Lung (tissue), 12 donors: Measurements from ENCODE around the gene GNG7. TPM values are rescaled to one million over a fixed set of nuclear protein-coding genes. Genes with fewer than 3 reads are reported as not detected.

ENCODE experiments used
- ATAC-seq: fragments of 200-7000 bp; cut with Tn5 transposase; one replicate; pipeline ENCODE4 v1.9.1; 2020; ENCODE audit warnings: moderate number of reproducible peaks; ENCODE audit not compliant: insufficient read depth, low FRiP score
- DNase-seq, 3 donors: peaks; one replicate each; pipeline ENCODE4 v3.0.0-alpha.2; 2013 to 2017
- H3K27ac ChIP-seq, 2 donors: one replicate each; pipeline ENCODE4 v1.5.1; 2013; ENCODE audit warnings: mild to moderate bottlenecking in 2 of 2, moderate library complexity in 2 of 2, control low read depth in 1 of 2, inconsistent platforms in 1 of 2, low read depth in 1 of 2, low read length in 1 of 2
- H3K27me3 ChIP-seq, 3 donors: one replicate each; pipeline ENCODE4 v1.5.1; 2013; ENCODE audit warnings: low read length in 2 of 3; ENCODE audit not compliant: control insufficient read depth in 3 of 3, insufficient read depth in 3 of 3
- H3K36me3 ChIP-seq, 4 donors: one replicate each; pipeline ENCODE4 v1.5.1; 2013; ENCODE audit warnings: low read length in 4 of 4, mild to moderate bottlenecking in 1 of 4, moderate library complexity in 1 of 4; ENCODE audit not compliant: control insufficient read depth in 4 of 4, insufficient read depth in 4 of 4
- H3K4me1 ChIP-seq, 5 donors: one replicate each; pipeline ENCODE4 v1.5.1; 2013; ENCODE audit warnings: low read length in 5 of 5, mild to moderate bottlenecking in 2 of 5, moderate library complexity in 1 of 5; ENCODE audit not compliant: control insufficient read depth in 5 of 5, insufficient read depth in 5 of 5
- H3K4me3 ChIP-seq: one replicate; pipeline ENCODE4 v1.5.1; 2013; ENCODE audit warnings: mild to moderate bottlenecking, control low read depth, moderate library complexity
- H3K9ac ChIP-seq, 2 donors: one replicate each; pipeline ENCODE4 v1.5.1; 2013; ENCODE audit warnings: low read length in 2 of 2, control low read depth in 1 of 2; ENCODE audit not compliant: insufficient read depth in 1 of 2
- H3K9me3 ChIP-seq, 4 donors: one replicate each; pipeline ENCODE4 v1.5.1; 2013; ENCODE audit warnings: low read length in 3 of 4, mild to moderate bottlenecking in 1 of 4, moderate library complexity in 1 of 4; ENCODE audit not compliant: control insufficient read depth in 4 of 4, insufficient read depth in 3 of 4
- CTCF ChIP-seq: IDR thresholded peaks from 2 replicates; pipeline ENCODE4 v1.5.1; 2012; ENCODE audit warnings: mild to moderate bottlenecking; ENCODE audit errors: control extremely low read depth, extremely low read depth
- WGBS, 2 donors: extraction: QIAGEN DNeasy Blood & Tissue Kit; methylation state at CpG; one replicate each; pipeline ENCODE4 v1.1.7; 2013; 5-methylcytosine and 5-hydroxymethylcytosine counted together
- polyA plus RNA-seq, 2 donors: library from polyadenylated mRNA; stranded (reverse); fragments of 200-250 nt; gene quantifications; one replicate each; pipeline ENCODE4 v1.2.1, GENCODE V29; 2013
- total RNA-seq, 2 donors: library from RNA; depleted of rRNA in 1 of 2; stranded (reverse); fragments of >200 nt in 1 of 2; gene quantifications; one replicate each; pipeline ENCODE4 v1.2.1, GENCODE V29; 2014 to 2021
- donor health status: control.
- donor health status: control.
- donor health status: Bipolar disorder and iron deficiency.
- donor health status: healthy.
- donor health status: DM: yes; HTN: yes; CAD: no.

The GNG7 gene
- total and polyA plus RNA-seq, 4 donors = 1.6 to 4.5 (median 2.8) TPM

GRCh38 chr19:2478756-2479555 lies 223.5 kb downstream of the GNG7 start:
- H3K27me3 ChIP-seq = peaks cover 0 to 6% (median 0%) of the 10 kb centered on the region in 3 donors
- H3K4me3 ChIP-seq = peak overlapping the region; percentile 32
- peaks cover 0 to 4% (median 2%) of the 10 kb centered on the region in 4 donors for H3K9me3 ChIP-seq
- peaks cover 0 to 36% (median 4%) of the 10 kb centered on the region in 5 donors for H3K4me1 ChIP-seq
- peak; percentile 23 for ATAC-seq
- H3K9ac ChIP-seq = no peak overlapping the region
- peaks cover 0 to 8% (median 0%) of the 10 kb centered on the region in 4 donors for H3K36me3 ChIP-seq
- TF ChIP-seq CTCF = no peak
- peak; percentile 77 to 90 (median 79) for DNase-seq
- WGBS, 2 donors = 2 to 4% methylated on average over 35 to 39 of the region's 39 CpGs
- H3K27ac ChIP-seq = peak overlapping the region; percentile 43 to 85

DNA sequence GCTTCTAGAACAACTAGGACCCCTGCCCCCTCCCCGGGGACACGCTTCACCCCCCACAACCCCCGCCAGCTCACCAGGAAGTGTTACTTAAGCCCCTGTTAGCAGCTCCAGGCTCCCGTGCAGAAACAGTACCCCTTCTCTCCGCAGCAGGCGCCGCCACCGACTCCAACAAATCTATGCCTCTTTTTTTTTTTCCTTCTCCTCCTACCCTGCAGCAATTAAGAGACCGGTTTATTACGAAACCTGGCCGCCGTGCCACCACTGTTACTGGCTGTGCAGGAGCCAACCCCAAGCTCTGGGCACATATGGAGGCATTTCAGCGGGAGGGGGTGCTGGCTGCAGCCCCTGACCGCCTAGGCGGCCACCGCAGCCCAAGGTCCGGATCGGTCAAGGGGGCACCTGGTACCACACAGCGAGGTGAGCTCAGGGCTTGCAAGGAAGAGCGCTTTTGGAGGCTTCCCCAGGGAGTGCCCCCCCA lies 224.2 kb downstream of the GNG7 start:
- ATAC-seq (no peak), DNase-seq (peak; percentile 75 to 87 (median 79))
- 1 to 2% methylated on average over 18 to 20 of the region's 20 CpGs for whole genome bisulfite sequencing, 2 donors
- Histone ChIP-seq H3K27ac (peak overlapping the region; percentile 43 to 85), H3K9me3 (peaks cover 0 to 1% (median 0%) of the 10 kb centered on the region in 4 donors), H3K36me3 (peaks cover 0 to 8% (median 0%) of the 10 kb centered on the region in 4 donors), H3K9ac (no peak overlapping the region), H3K4me3 (peak overlapping the region; percentile 20), H3K4me1 (peaks cover 0 to 36% (median 4%) of the 10 kb centered on the region in 5 donors), H3K27me3 (peaks cover 0 to 6% (median 0%) of the 10 kb centered on the region in 3 donors)
- TF ChIP-seq CTCF = no peak

DNA sequence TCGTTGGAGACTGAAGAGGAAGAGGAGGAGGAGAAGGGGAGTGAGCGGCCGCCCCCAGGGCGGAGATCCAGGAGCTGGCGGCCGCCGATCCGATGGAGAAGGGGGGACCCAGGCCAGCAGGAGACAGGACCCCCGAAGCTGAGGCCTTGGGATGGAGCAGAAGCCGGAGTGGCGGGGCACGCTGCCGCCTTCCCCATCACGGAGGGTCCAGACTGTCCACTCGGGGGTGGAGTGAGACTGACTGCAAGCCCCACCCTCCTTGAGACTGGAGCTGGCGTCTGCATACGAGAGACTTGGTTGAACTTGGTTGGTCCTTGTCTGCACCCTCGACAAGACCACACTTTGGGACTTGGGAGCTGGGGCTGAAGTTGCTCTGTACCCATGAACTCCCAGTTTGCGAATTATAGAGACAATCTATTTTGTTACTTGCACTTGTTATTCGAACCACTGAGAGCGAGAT lies 224.7 kb downstream of the GNG7 start:
- 15 to 19% methylated on average over 21 of the region's 21 CpGs for WGBS, 2 donors
- Histone ChIP-seq H3K9me3 (no peaks in the 10 kb centered on the region), H3K4me3 (peak overlapping the region; percentile 84), H3K36me3 (peaks cover 0 to 8% (median 0%) of the 10 kb centered on the region in 4 donors), H3K4me1 (peaks cover 0 to 36% (median 4%) of the 10 kb centered on the region in 5 donors), H3K9ac (no peak overlapping the region), H3K27me3 (peaks cover 0 to 6% (median 0%) of the 10 kb centered on the region in 3 donors), H3K27ac (peak overlapping the region; percentile 85 to 87)
- DNase-seq (no peak), ATAC-seq (no peak)
- no peak for TF ChIP-seq CTCF
